ENCODE measurements around the gene FAM114A1.

The FAM114A1 gene

GRCh38 chr4:38832624-38833528 is 34.7 kb upstream of the FAM114A1 start:
- FAIRE-seq (peak; percentile 75), DNase-seq (ENCODE audit: insufficient read length, low spot score) (no peak)
- TF ChIP-seq TAF1 (IDR thresholded peaks at IDR 0.05; ENCODE audit: low read depth, low read length) (no peak), POLR2AphosphoS5 (IDR thresholded peaks at IDR 0.05; ENCODE audit: low read depth, low read length) (no peak), POU2F2 (IDR thresholded peaks at IDR 0.05; ENCODE audit: low read depth, low read length) (no peak)

- FAIRE-seq (no peak), DNase-seq (ENCODE audit: insufficient read length, low spot score) (no peak)
- TF ChIP-seq POLR2AphosphoS5 (IDR thresholded peaks at IDR 0.05; ENCODE audit: low read depth, low read length): no peak
These were observed 33.0 kb upstream of the FAM114A1 start for GRCh38 chr4:38834570-38834969.

GRCh38 chr4:38837334-38837733 is 30.3 kb upstream of the FAM114A1 start:
- no peak for DNase-seq (ENCODE audit: insufficient read length, low spot score)
- FAIRE-seq: no peak
- no peak for TF ChIP-seq POU2F2 (IDR thresholded peaks at IDR 0.05; ENCODE audit: low read depth, low read length)
- TF ChIP-seq SPI1 (IDR thresholded peaks at IDR 0.05; ENCODE audit: low read depth, low read length): no peak
- no peak for TF ChIP-seq POLR2A (IDR thresholded peaks at IDR 0.05; ENCODE audit: low read depth, low read length)
- TF ChIP-seq PAX5 (IDR thresholded peaks at IDR 0.05; ENCODE audit: insufficient read depth, low read length, severe bottlenecking): no peak
- no peak for TF ChIP-seq TAF1 (IDR thresholded peaks at IDR 0.05; ENCODE audit: low read depth, low read length)
- TF ChIP-seq POLR2AphosphoS5 (IDR thresholded peaks at IDR 0.05; ENCODE audit: low read depth, low read length): no peak

- FAIRE-seq (no peak), DNase-seq (ENCODE audit: insufficient read length, low spot score) (no peak)
- TF ChIP-seq POLR2AphosphoS5 (IDR thresholded peaks at IDR 0.05; ENCODE audit: low read depth, low read length): no peak
- TF ChIP-seq POLR2A (IDR thresholded peaks at IDR 0.05; ENCODE audit: low read depth, low read length): no peak
- TF ChIP-seq TAF1 (IDR thresholded peaks at IDR 0.05; ENCODE audit: low read depth, low read length): no peak
- no peak for TF ChIP-seq PAX5 (IDR thresholded peaks at IDR 0.05; ENCODE audit: insufficient read depth, low read length, severe bottlenecking)
- no peak for TF ChIP-seq POU2F2 (IDR thresholded peaks at IDR 0.05; ENCODE audit: low read depth, low read length)
- no peak for TF ChIP-seq SPI1 (IDR thresholded peaks at IDR 0.05; ENCODE audit: low read depth, low read length)
These were observed 29.8 kb upstream of the FAM114A1 start for GRCh38 chr4:38837849-38838248.

- FAIRE-seq (no peak), DNase-seq (ENCODE audit: insufficient read length, low spot score) (no peak)
- no peak for TF ChIP-seq POLR2A (IDR thresholded peaks at IDR 0.05; ENCODE audit: low read depth, low read length)
- no peak for TF ChIP-seq POU2F2 (IDR thresholded peaks at IDR 0.05; ENCODE audit: low read depth, low read length)
- TF ChIP-seq TAF1 (IDR thresholded peaks at IDR 0.05; ENCODE audit: low read depth, low read length): no peak
- no peak for TF ChIP-seq POLR2AphosphoS5 (IDR thresholded peaks at IDR 0.05; ENCODE audit: low read depth, low read length)
- TF ChIP-seq PAX5 (IDR thresholded peaks at IDR 0.05; ENCODE audit: insufficient read depth, low read length, severe bottlenecking): no peak
- TF ChIP-seq SPI1 (IDR thresholded peaks at IDR 0.05; ENCODE audit: low read depth, low read length): no peak
These were observed 24.6 kb upstream of the FAM114A1 start for GRCh38 chr4:38842994-38843393.

- FAIRE-seq: no peak
- TF ChIP-seq SPI1 (IDR thresholded peaks at IDR 0.05; ENCODE audit: low read depth, low read length): no peak
- TF ChIP-seq PAX5 (IDR thresholded peaks at IDR 0.05; ENCODE audit: insufficient read depth, low read length, severe bottlenecking): no peak
- no peak for TF ChIP-seq TAF1 (IDR thresholded peaks at IDR 0.05; ENCODE audit: low read depth, low read length)
- TF ChIP-seq POLR2AphosphoS5 (IDR thresholded peaks at IDR 0.05; ENCODE audit: low read depth, low read length): no peak
- no peak for TF ChIP-seq POLR2A (IDR thresholded peaks at IDR 0.05; ENCODE audit: low read depth, low read length)
- no peak for TF ChIP-seq POU2F2 (IDR thresholded peaks at IDR 0.05; ENCODE audit: low read depth, low read length)
- no peak for DNase-seq (ENCODE audit: insufficient read length, low spot score)
These were observed 21.6 kb upstream of the FAM114A1 start for GRCh38 chr4:38846015-38846414.

GRCh38 chr4:38855466-38855865 is 12.1 kb upstream of the FAM114A1 start:
- no peak for DNase-seq (ENCODE audit: insufficient read length, low spot score)
- TF ChIP-seq POLR2A (IDR thresholded peaks at IDR 0.05; ENCODE audit: low read depth, low read length) (no peak), SPI1 (IDR thresholded peaks at IDR 0.05; ENCODE audit: low read depth, low read length) (no peak), POU2F2 (IDR thresholded peaks at IDR 0.05; ENCODE audit: low read depth, low read length) (no peak), POLR2AphosphoS5 (IDR thresholded peaks at IDR 0.05; ENCODE audit: low read depth, low read length) (no peak), PAX5 (IDR thresholded peaks at IDR 0.05; ENCODE audit: insufficient read depth, low read length, severe bottlenecking) (no peak), TAF1 (IDR thresholded peaks at IDR 0.05; ENCODE audit: low read depth, low read length) (no peak)
- FAIRE-seq: peak; percentile 64

GRCh38 chr4:38856046-38856445 is 11.6 kb upstream of the FAM114A1 start:
- FAIRE-seq (peak; percentile 83), DNase-seq (ENCODE audit: insufficient read length, low spot score) (no peak)
- TF ChIP-seq SPI1 (IDR thresholded peaks at IDR 0.05; ENCODE audit: low read depth, low read length): peak; percentile 65
- no peak for TF ChIP-seq POLR2AphosphoS5 (IDR thresholded peaks at IDR 0.05; ENCODE audit: low read depth, low read length)

GRCh38 chr4:38856524-38857337 is 10.9 kb upstream of the FAM114A1 start, which contains the start of gene TLR6:
Gene TLR6 (minus strand): TSS chr4:38856817. CDS start chr4:38829473, 27,344 bp downstream.
- FAIRE-seq (peak; percentile 91), DNase-seq (ENCODE audit: insufficient read length, low spot score) (no peak)
- TF ChIP-seq POLR2AphosphoS5 (IDR thresholded peaks at IDR 0.05; ENCODE audit: low read depth, low read length) (no peak), POU2F2 (IDR thresholded peaks at IDR 0.05; ENCODE audit: low read depth, low read length) (no peak), TAF1 (IDR thresholded peaks at IDR 0.05; ENCODE audit: low read depth, low read length) (peak; percentile 37), SPI1 (IDR thresholded peaks at IDR 0.05; ENCODE audit: low read depth, low read length) (no peak), POLR2A (IDR thresholded peaks at IDR 0.05; ENCODE audit: low read depth, low read length) (peak; percentile 54; the same call in 1 of the 2 replicates), PAX5 (IDR thresholded peaks at IDR 0.05; ENCODE audit: insufficient read depth, low read length, severe bottlenecking) (no peak)

Measured in GM12891 (cell line).